ENCODE results near the gene MRAS. TPM values are rescaled to one million over a fixed set of nuclear protein-coding genes. Genes with fewer than 3 reads are reported as not detected.

Gene MRAS
- total RNA-seq, 2 donors from 2014 or later: 174 to 288 TPM

GRCh38 chr3:138445654-138446053 lies 97.3 kb downstream of the MRAS start:
- no peaks in the 10 kb centered on the region for H3K36me3 ChIP-seq
- no peaks in the 10 kb centered on the region for H3K27me3 ChIP-seq
- no peak overlapping the region for H3K27ac ChIP-seq
- DNase-seq (ENCODE audit: low spot score): no peak
- H3K4me1 ChIP-seq: peaks cover 0 to 6% of the 10 kb centered on the region in 2 donors
- no peaks in the 10 kb centered on the region for H3K9me3 ChIP-seq
- H3K4me3 ChIP-seq: no peak overlapping the region
- TF ChIP-seq CTCF (IDR thresholded peaks at IDR 0.05): no peak

GRCh38 chr3:138448631-138449030 lies 100.3 kb downstream of the MRAS start:
- no peak overlapping the region for H3K4me3 ChIP-seq
- no peaks in the 10 kb centered on the region for H3K9me3 ChIP-seq
- H3K36me3 ChIP-seq: no peaks in the 10 kb centered on the region
- no peak for DNase-seq (ENCODE audit: low spot score)
- no peaks in the 10 kb centered on the region for H3K4me1 ChIP-seq
- H3K27ac ChIP-seq: no peak overlapping the region
- no peak for TF ChIP-seq CTCF (IDR thresholded peaks at IDR 0.05)
- no peaks in the 10 kb centered on the region for H3K27me3 ChIP-seq

- Histone ChIP-seq H3K4me3 (no peak overlapping the region), H3K27ac (no peak overlapping the region), H3K27me3 (no peaks in the 10 kb centered on the region), H3K4me1 (no peaks in the 10 kb centered on the region), H3K9me3 (no peaks in the 10 kb centered on the region), H3K36me3 (no peaks in the 10 kb centered on the region)
- DNase-seq (ENCODE audit: low spot score): no peak
- TF ChIP-seq CTCF (IDR thresholded peaks at IDR 0.05): no peak
These were observed 101.1 kb downstream of the MRAS start for GRCh38 chr3:138449490-138449889.

GRCh38 chr3:138450181-138450580 lies 101.8 kb downstream of the MRAS start:
- Histone ChIP-seq H3K27ac (no peak overlapping the region), H3K9me3 (no peaks in the 10 kb centered on the region), H3K4me3 (no peak overlapping the region), H3K27me3 (no peaks in the 10 kb centered on the region), H3K4me1 (no peaks in the 10 kb centered on the region), H3K36me3 (no peaks in the 10 kb centered on the region)
- TF ChIP-seq CTCF (IDR thresholded peaks at IDR 0.05): no peak
- no peak for DNase-seq (ENCODE audit: low spot score)

- Histone ChIP-seq H3K4me1 (no peaks in the 10 kb centered on the region), H3K36me3 (no peaks in the 10 kb centered on the region), H3K4me3 (no peak overlapping the region), H3K9me3 (no peaks in the 10 kb centered on the region), H3K27me3 (no peaks in the 10 kb centered on the region), H3K27ac (no peak overlapping the region)
- TF ChIP-seq CTCF (IDR thresholded peaks at IDR 0.05): no peak
- DNase-seq (ENCODE audit: low spot score): no peak
These were observed 102.5 kb downstream of the MRAS start for GRCh38 chr3:138450704-138451424.
